Liver (tissue), 1 donor: ENCODE data around the gene BCL2L1.

Source experiments
- FOXA1 ChIP-seq: IDR thresholded peaks from 2 replicates; pipeline ENCODE4 v1.6.1; 2016; ENCODE audit warnings: antibody characterized with exemption
- REST ChIP-seq: IDR thresholded peaks from 2 replicates; pipeline ENCODE4 v1.6.1; 2016; ENCODE audit warnings: antibody characterized with exemption, mild to moderate bottlenecking

- no peak for TF ChIP-seq FOXA1
- TF ChIP-seq REST, result no peak
Measured at GRCh38 chr20:31723069-31723318, 326 bp upstream of the BCL2L1 start.
